Left ventricle myocardium inferior (tissue), 1 donor: Measurements from ENCODE around the gene BBLN. TPM values are rescaled to one million over a fixed set of nuclear protein-coding genes. Genes with fewer than 3 reads are reported as not detected.

Source experiments
- DNase-seq: peaks from one replicate; pipeline ENCODE4 v3.0.0-alpha.2; 2020
- H3K27ac ChIP-seq: fragments of 200-600 bp; replicated peaks from 2 replicates; pipeline ENCODE4 v1.8.0; 2021
- H3K27me3 ChIP-seq: fragments of 200-600 bp; 2 replicates; pipeline ENCODE4 v1.8.0; 2021; ENCODE audit warnings: low read depth
- H3K36me3 ChIP-seq: fragments of 200-600 bp; 2 replicates; pipeline ENCODE4 v1.8.0; 2021
- H3K4me1 ChIP-seq: fragments of 200-600 bp; 2 replicates; pipeline ENCODE4 v1.8.0; 2021
- H3K4me3 ChIP-seq: fragments of 200-600 bp; 2 replicates; pipeline ENCODE4 v1.8.0; 2021; ENCODE audit warnings: mild to moderate bottlenecking, moderate library complexity
- H3K9me3 ChIP-seq: fragments of 200-600 bp; replicated peaks from 2 replicates; pipeline ENCODE4 v1.8.0; 2021
- CTCF ChIP-seq: fragments of 200-600 bp; IDR thresholded peaks from 2 replicates; pipeline ENCODE4 v1.8.0; 2021; ENCODE audit warnings: antibody characterized with exemption, mild to moderate bottlenecking, borderline replicate concordance
- intact Hi-C: fragments of 100-400 bp; cut with micrococcal nuclease; formaldehyde crosslinking; loops from one replicate; pipeline ENCODE4 v1.11.0; 2022
- total RNA-seq: library from RNA; stranded (reverse); fragmentation: NEBNext Ultra II Directional; extraction: Animal tissue kit (Norgen Biotek cat#: 25700); gene quantifications from one replicate; pipeline ENCODE4 v1.2.1, GENCODE V29; 2021
- donor health status: DM: no; HTN: yes; CAD: no; lungs with severe emphysema.

Gene BBLN
- total RNA-seq, 1 donor from 2014 or later: 52.5 TPM

GRCh38 chr9:128116104-128117083 is 43.7 kb upstream of the BBLN start:
- DNase-seq: no peak
- Histone ChIP-seq H3K27me3 (no peaks in the 10 kb centered on the region), H3K27ac (no peak overlapping the region), H3K4me3 (no peak overlapping the region), H3K4me1 (peaks cover 11% of the 10 kb centered on the region), H3K36me3 (peaks cover 34% of the 10 kb centered on the region), H3K9me3 (no peaks in the 10 kb centered on the region)
- TF ChIP-seq CTCF: no peak
- intact Hi-C loops: loop anchor here (10.0 kb wide), 1 partner anchor 172 kb away; no protein-coding TSS in a partner anchor

GRCh38 chr9:128117613-128118471 is 42.2 kb upstream of the BBLN start:
- intact Hi-C loops: loop anchor here (10.0 kb wide), 1 partner anchor 173 kb away; no protein-coding TSS in a partner anchor
- Histone ChIP-seq H3K27me3 (no peaks in the 10 kb centered on the region), H3K36me3 (peaks cover 49% of the 10 kb centered on the region), H3K27ac (no peak overlapping the region), H3K9me3 (no peaks in the 10 kb centered on the region), H3K4me1 (peaks cover 11% of the 10 kb centered on the region), H3K4me3 (no peak overlapping the region)
- peak; percentile 100 for TF ChIP-seq CTCF
- DNase-seq: peak; percentile 95

GRCh38 chr9:128118472-128118857 is 41.6 kb upstream of the BBLN start:
- Histone ChIP-seq H3K9me3 (no peaks in the 10 kb centered on the region), H3K4me1 (peaks cover 11% of the 10 kb centered on the region), H3K27me3 (no peaks in the 10 kb centered on the region), H3K36me3 (peaks cover 51% of the 10 kb centered on the region), H3K4me3 (no peak overlapping the region), H3K27ac (no peak overlapping the region)
- intact Hi-C loops: loop anchor here (10.0 kb wide), 1 partner anchor 174 kb away; no protein-coding TSS in a partner anchor
- no peak for TF ChIP-seq CTCF
- DNase-seq: no peak

- DNase-seq: no peak
- TF ChIP-seq CTCF: no peak
- Histone ChIP-seq H3K27ac (no peak overlapping the region), H3K36me3 (peaks cover 52% of the 10 kb centered on the region), H3K27me3 (no peaks in the 10 kb centered on the region), H3K4me3 (no peak overlapping the region), H3K4me1 (peaks cover 11% of the 10 kb centered on the region), H3K9me3 (no peaks in the 10 kb centered on the region)
- intact Hi-C loops: loop anchor here (10.0 kb wide), 1 partner anchor 174 kb away; no protein-coding TSS in a partner anchor
Measured at GRCh38 chr9:128118971-128119665, 40.9 kb upstream of the BBLN start.
